Measurements from ENCODE around the gene NFAM1.

NFAM1 gene

DNA sequence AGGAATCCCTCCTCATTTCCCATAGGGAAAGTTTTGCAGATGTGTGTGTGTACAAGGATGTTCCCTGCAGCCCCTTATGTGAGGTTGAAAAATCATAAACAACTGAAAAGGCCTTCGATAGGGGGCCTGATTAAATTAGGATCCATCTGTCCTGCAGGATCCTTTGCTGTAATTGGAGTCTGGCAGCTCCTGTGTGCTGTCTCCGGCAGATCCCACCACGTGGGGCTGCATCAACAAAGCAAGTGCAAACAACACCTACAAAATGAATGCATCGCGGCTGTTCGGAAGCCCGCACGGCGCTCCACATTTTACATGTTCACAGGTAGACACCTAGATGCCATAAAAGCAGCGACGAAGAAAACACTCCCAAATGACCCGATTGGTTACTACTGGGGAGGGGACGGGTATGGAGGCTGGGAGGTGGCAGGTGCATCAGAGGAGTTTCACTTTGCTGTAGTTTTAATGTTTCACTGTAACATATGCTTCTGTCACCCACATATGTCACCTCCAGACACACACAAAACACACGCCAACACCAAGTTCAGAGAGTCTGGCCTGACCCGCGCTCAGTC lies 52.2 kb downstream of the NFAM1 start:
- no peak for DNase-seq

GRCh38 chr22:42376711-42377554 lies 55.3 kb downstream of the NFAM1 start:
- DNase-seq: peak; percentile 59

GRCh38 chr22:42375982-42376381 lies 56.2 kb downstream of the NFAM1 start:
- DNase-seq: no peak

GRCh38 chr22:42372976-42373375 lies 59.2 kb downstream of the NFAM1 start:
- DNase-seq: no peak

- DNase-seq: no peak
Measured at GRCh38 chr22:42371501-42371900, 60.7 kb downstream of the NFAM1 start.

GRCh38 chr22:42371099-42371498 lies 61.1 kb downstream of the NFAM1 start:
- DNase-seq: no peak

DNA sequence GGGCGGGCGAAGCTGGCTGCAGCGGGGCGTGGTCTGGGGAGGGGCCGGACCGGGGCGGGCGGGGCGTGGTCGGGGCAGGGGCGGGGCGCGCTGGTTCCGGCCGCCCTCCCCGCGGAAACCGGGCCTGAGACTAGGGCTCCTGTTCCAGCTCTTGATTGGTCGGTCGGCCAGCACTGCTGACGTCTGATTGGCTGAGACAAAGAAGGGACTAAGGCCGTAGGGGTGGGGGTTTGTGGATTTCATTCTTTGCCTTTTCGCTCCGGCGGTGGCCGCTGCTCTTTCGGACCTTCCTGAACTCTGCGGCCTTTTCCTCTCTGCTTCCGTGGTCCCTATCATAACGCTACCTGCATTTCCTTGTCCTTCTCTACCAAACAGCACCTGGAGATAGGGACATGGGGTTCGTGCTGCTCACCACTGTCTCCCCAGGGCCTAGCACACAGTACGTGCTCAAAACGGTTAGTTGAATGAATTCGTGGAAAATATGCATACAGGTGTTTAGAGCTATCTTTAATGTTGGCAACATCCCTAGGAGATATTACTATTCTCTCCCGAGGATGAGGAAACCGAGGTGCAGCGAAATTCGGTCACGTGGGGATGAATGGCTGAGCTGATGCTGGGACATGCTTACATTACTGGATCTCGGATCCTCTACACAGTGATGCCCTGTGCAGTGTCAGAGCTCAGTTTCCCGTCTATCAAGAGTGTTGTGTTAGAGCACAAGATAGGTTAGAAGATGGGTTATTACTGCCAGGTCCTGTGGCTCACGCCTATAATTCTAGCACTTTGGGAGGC lies 62.8 kb downstream of the NFAM1 start:
- peak; percentile 93 for DNase-seq

DNA sequence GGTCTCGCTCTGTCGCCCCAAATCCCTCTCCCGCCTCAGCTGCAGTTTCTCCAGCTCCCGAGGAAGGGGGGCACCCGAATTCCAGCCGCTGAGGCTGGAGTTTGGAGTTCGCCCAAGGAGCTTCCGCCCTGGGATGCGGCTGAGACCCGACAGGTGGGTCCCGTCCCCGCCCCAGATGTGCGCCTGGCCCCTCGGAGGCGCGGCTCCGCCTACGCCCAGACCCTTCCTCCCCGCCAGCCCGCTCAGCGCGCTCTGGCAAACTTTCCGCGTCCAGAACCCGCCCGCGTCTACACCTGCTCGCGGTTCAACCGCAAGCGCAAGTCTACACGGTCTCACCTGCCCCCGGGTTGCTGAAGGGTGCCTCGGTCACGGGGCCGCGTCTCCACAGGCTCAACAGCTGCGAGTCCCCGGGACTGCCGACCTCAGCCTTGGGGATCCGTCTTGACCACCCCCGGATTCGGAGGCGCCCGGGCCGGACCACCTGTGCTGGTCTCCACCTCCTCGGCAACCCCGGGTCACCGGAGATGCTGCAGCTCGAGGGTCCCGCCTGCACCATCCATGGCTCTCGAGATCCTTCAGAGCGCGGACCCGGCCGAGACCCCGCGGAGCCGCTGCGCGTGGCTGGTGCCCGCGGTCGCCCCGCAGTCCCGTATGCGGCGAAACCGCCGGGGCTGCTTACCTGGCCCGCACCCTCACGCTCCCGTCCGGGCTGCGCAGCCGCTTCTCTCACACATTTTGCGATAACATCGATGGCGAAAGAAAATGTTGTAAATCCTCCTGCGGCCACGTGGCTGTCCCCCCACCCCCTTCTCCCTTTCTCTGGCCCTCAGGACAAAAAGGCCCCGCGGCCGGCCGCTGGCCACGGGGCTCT lies 63.6 kb downstream of the NFAM1 start:
- peak; percentile 70 for DNase-seq

DNA sequence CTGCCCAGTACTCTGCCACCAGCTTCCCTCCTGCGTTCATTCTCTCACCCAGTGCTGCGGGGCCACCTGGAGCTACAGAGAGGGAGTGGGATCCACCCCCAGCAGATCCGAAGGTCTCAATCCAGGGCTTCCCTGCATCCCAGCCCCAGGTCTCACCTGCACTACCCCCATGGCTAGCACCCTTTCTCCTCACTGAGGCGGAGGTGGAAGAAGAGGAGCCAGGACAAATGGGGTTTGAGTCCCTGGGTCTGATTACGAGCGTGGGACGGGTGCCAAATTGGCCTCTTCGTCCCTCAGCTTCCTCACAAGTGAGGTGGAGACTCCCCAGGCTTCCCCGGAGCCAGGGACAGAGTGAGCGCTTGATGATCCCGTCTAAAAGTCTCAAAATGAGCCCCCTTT lies 64.2 kb downstream of the NFAM1 start:
- DNase-seq: peak; percentile 44

GRCh38 chr22:42366806-42367581 lies 65.2 kb downstream of the NFAM1 start:
- DNase-seq: no peak

GRCh38 chr22:42365942-42366695 lies 66.1 kb downstream of the NFAM1 start:
- no peak for DNase-seq

DNA sequence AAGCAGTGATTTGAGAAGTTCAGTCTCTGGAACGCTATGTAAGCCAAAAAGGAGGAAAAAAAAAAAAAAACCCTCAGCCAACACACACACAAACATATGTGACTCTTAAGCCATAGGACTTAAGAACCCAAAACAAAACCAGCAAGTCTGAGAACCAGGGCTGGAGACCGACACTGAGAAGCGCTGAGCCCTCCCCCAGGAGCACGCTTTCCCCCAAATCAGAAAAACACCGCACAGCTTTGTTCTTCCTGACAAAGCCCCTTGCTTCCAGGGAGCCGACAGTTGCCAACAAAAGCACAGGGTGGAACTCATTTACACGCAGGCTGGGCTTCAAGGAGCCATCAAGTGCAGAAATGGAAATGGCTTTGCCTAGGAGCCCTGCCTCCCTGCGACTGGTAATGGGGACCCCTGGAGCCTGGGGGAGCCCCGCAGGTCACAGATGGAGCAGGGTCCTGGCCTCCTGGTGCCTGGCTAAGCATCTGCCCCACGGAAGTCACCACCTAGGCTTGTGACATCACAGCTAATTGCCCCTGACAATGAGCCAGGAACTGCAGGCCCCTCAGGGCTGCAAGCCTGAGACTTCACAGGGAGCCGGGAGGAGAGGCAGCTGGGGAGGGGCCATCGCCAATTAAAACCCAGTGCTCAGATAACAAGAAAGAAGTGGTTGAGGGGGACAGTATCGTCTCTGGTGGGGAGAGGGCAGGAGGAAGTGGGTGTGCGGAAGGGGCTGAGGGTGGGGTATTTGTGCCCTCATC lies 66.9 kb downstream of the NFAM1 start:
- no peak for DNase-seq

- DNase-seq: no peak
Measured at GRCh38 chr22:42364604-42365110, 67.5 kb downstream of the NFAM1 start.

- no peak for DNase-seq
Measured at GRCh38 chr22:42363892-42364291, 68.3 kb downstream of the NFAM1 start.

DNA sequence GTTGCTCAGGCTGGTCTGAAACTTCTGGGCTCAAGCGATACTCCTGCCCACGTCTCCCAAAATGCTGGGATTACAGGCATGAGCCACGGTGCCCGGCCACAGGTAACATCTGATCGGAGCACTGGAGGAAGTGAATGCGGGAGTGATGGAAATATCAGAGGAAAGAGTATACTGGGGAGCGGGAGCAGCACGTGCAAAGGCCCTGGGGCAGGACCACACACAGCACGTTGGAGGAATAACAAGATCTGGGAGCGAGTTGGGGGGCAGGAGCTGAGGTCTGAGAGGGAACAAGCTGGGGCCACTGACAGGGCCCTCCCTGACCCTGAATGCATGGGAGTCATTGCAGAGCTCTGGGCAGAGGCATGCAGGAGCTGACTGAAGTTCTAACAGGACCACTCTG lies 70.7 kb downstream of the NFAM1 start:
- DNase-seq: no peak

GRCh38 chr22:42360348-42360747 lies 71.9 kb downstream of the NFAM1 start:
- DNase-seq: peak; percentile 83

DNA sequence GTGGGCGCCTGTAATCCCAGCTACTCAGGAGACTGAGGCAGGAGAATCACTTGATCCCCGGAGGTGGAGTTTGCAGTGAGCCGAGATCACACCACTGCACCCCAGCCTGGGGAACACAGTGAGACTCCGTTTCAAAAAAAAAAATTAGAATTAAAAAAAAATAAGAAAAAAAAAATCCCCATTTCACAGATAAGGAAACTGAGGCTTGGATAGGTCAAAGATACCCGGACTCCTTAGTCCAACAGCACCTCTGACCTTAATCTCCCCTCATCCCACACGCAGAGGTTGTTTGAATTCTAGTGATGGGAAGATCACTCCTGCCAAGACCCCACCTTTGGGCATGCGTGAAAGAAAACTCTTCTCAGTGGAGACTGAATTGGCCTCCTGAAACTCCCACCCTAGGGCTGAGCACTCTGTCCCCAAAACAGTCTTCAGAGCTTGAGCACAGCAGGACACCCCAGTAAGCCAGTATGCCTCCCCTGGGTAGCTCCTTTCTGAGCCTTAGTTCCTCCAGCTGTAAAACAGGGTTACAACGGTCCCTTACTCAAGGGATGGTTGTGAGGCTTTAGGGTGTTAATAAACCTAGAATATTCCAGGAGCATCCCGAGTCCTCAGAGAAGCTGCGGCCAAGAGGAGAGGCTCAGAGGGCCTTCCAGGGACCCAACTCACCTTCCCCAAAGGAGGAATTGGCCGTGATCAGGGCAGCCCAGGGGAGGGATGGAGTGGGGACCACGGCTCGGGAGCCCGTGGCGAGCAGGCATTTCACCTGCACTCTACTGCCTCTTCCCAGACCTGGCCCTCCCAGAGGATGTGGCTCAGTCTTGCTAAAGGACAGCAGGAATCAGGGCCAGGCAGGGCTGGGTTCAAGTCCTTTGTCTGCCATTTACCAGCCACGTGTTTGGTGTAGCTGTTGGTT lies 73.3 kb downstream of the NFAM1 start:
- no peak for DNase-seq

- no peak for DNase-seq
Measured at GRCh38 chr22:42357634-42358296, 74.4 kb downstream of the NFAM1 start.

- no peak for DNase-seq
Measured at GRCh38 chr22:42357221-42357620, 75.0 kb downstream of the NFAM1 start.
